HG03439 (cell line): ENCODE data around the gene CHI3L2.
A peak's percentile ranks its signal among the peaks of the same experiment; 100 is the strongest.
"Not testable (repeated sequence)": the region's sequence is repeated elsewhere in the genome, so short reads cannot be mapped to it uniquely, and the experiment has no call there.

Experiments
- ATAC-seq: cut with Tn5 transposase; IDR thresholded peaks from one replicate; pipeline ENCODE4 v1.9.1; 2021; ENCODE audit warnings: mild to moderate bottlenecking, moderate library complexity; ENCODE audit not compliant: unreplicated experiment

The CHI3L2 gene

GRCh38 chr1:111201275-111202090, 26.0 kb upstream of the CHI3L2 start:
- no peak for ATAC-seq

DNA sequence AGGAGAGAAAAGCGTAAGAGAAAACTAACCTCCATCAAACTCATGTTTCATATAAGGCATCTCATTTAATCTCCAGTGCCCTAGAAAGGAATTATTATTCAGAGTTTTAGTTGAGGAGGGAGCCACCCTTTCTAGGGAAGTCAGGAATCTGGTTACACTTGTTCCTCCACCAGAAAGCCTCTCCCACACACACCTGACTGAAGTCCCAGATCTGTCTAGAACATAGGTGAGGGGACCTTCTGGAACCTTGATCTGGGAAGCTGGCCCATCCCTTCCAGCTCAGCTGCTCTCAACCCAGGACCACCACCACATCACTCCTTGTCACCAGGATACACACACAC, 25.2 kb upstream of the CHI3L2 start:
- ATAC-seq = no peak

GRCh38 chr1:111202707-111203623, 24.5 kb upstream of the CHI3L2 start:
- peak; percentile 2 for ATAC-seq

DNA sequence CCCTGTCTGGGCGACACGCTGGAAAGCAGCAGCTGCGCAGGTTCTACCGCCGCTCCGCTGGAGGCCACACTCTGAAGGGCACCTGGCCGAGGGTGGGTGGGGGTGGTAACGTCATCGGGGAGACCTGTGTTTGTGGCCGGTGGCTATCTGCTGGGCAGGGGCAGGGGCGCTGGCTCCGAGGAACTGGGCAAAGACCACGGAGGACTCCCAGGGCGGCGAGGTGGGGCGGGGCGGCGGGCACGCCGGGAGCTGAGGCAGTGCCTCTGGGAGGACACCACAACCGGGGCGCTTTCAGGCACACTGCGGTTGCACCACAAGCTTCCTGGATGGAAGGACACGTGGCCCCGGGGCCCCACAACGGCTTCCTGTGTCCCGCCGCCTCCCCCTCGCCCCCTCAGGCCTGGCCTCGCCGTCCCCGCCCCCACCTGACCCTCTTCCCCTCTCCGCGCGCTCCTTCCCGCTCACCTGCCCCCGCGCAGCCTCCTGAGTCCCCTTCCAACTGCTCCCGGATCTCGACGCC, 23.8 kb upstream of the CHI3L2 start:
- peak; percentile 62 for ATAC-seq

DNA sequence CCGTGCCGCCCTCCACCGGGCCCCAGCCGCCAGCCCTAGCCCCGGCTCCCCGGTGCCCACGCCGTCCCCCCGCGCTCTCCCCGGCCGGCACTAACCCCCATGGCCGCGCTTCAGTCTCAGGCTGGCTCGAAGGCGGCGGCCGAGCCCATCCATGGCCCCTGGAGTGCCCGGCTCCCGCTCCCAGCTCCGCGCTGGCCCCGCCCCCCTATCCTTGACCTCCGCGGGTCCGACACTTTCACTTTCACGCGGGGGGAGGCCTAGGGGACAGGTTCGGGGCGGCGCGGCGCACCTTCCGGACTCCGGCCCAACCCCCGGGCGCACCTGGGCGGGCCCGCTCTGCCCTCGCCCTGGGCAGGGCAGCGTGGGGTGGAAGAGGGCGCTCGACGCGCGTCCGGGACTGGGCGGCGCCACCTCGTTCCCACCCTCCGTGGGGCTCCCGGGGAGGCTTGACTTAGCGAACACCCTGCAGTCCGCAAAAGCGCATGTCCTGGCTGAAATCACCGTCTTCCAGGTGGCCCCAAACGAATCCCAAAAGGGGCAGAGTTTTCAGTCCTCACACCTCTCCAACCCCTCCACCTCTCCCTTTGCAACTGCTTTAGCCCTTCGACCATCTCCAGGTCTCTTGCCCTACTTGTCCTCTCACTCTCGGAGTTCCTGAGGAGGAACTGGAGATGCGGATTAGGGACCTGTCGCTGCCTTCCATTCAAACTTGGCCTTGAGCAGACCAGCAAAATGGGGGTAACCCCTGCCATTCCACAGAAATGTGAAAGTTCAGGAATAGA, 23.1 kb upstream of the CHI3L2 start:
- ATAC-seq = peak; percentile 70

GRCh38 chr1:111204983-111205713, 22.4 kb upstream of the CHI3L2 start:
- no peak for ATAC-seq

GRCh38 chr1:111205714-111206050, 21.8 kb upstream of the CHI3L2 start:
- no peak for ATAC-seq

DNA sequence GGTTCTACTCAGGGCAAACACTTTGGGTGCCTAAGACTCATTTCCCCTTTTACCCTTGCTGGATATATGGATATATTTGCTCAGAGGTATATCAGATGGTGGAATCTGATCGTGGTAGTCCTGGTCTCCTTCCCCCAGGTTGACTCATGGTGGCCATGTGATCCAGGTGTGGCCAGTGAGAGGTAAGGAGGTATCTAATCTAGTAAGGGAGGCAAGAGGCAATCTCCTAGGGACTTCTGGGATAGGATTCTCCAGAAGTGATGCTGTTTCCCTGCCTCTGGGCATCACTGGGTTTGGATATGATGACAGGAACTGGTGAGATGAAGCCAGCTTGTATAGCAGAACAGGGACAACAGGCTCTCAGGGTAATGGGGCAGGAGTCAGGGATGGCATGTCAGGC, 18.6 kb upstream of the CHI3L2 start:
- no peak for ATAC-seq

DNA sequence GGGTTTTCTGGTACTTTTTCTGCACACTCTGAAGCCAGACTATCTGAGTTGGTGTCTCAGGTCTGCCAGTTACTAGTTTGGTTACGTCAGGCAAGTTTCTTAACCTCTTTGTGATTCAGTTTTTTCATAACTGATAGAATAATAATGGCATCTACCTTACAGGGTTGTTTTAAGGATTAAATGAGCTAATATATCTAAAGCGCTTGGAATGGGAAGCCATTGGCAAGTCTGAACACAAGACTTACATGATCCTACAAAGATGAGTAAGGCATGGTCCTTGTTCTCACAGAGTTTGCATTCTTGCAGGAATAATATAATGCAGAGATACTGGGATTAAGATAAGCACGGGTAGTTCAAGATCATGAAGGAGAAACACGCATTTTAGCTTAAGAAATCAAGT, 17.9 kb upstream of the CHI3L2 start:
- ATAC-seq = no peak

DNA sequence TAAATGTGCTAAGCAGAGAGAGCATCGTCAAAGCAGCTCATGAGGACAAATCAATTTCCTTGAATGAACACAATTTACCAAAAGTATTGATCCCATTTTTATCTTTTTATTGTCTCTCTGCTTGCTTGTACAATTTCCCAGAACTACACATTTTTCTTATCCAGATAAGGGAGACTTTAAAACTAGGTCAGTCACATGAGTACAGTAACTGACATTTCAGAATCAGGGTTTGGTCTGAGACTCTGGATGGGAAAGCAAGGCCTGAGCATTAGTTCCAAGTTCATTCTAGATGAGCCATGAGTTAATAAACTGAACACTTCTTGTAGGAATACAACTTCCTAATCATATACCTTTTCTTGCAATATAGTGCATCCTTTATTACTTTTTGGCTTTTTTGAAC, 15.6 kb upstream of the CHI3L2 start:
- no peak for ATAC-seq

DNA sequence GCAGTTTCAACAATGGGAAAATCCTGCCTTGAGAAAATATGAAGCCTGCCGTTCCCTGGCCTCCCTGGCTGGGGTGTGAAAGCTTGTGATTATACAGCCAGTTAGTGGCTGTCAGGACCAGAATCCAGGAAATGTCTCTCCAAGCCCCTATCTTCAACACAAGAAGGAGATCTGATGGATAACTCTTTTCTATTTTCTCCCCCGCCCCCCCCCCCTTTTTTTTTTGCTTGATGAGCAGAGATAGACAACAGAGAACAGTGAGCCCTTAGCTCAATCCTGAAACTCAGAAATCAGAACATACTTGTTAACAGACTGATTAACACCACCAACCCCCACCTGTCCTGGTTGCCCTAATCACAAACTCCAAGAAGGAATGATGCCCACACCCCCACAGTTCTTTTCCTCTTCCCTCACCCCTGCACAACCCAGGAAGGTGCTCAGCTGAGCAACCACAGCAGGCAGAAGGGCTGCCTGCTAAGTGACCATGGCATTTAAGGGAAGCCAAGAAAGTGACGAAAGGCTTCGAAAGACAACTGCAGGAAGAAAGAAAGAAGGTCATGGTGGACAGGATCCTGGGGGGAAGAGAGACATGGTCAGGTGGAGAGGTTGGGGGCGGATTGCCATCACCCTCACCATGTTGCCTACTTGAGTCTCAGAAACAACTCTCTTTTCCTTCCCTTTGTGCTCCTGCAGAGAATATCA, 14.7 kb upstream of the CHI3L2 start:
- ATAC-seq = no peak

- no peak for ATAC-seq
Observed at GRCh38 chr1:111213412-111213811, 14.1 kb upstream of the CHI3L2 start.

GRCh38 chr1:111214074-111214801, 13.3 kb upstream of the CHI3L2 start:
- no peak for ATAC-seq

GRCh38 chr1:111214884-111215283, 12.6 kb upstream of the CHI3L2 start:
- no peak for ATAC-seq

- ATAC-seq = not testable (repeated sequence)
Observed at GRCh38 chr1:111215285-111215684, 12.2 kb upstream of the CHI3L2 start.

DNA sequence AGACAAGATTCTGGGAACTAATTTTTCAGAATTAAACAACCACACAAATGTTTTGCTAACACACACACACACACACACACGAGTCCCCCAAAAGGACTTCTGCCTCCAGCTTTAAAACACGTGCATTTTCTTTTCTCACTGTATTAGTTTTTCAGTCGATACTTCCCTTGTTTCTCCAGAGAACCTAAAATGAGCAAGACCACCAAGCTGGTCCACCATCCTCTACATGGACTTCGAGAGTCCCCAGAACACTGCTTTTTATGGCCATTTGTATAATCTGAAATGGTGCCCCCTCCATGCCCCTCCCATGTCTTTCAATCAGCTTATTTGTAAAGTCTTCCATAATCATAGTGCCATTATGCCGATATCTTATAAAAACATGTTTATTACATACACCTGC, 10.8 kb upstream of the CHI3L2 start:
- ATAC-seq = no peak

DNA sequence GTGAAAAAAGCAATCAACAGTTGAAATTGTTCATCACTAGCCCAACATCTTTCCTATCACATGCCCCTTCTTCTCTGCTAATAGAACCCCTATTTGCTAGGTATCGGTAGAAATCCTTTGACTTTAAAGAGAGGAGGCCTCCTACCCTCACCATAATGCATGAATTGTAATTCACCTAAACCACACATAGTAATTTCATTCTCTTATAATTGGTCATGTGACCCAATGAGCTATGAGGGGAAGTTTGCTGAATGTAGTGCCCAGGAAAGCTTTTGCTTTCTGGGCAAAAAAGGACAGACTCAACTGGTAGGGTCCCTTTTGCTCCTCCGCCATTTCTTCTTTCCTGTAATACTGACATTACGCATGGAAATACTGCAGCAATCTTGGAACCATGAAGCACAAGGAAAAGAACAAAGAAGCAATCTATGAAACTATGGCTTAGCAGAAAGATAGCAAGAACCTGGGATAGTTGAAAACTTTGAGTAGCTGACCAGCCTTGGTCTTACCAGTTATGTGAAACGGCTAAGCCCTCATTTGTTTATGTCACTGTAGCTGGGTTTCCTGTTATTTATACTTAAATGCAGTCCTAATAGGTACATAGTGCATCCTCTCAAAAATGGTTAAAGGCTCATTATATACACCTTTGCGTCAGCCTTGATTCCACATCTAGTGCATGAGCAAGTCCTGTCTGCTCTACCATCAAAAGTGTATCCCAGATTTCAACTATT, 10.2 kb upstream of the CHI3L2 start:
- ATAC-seq = no peak

DNA sequence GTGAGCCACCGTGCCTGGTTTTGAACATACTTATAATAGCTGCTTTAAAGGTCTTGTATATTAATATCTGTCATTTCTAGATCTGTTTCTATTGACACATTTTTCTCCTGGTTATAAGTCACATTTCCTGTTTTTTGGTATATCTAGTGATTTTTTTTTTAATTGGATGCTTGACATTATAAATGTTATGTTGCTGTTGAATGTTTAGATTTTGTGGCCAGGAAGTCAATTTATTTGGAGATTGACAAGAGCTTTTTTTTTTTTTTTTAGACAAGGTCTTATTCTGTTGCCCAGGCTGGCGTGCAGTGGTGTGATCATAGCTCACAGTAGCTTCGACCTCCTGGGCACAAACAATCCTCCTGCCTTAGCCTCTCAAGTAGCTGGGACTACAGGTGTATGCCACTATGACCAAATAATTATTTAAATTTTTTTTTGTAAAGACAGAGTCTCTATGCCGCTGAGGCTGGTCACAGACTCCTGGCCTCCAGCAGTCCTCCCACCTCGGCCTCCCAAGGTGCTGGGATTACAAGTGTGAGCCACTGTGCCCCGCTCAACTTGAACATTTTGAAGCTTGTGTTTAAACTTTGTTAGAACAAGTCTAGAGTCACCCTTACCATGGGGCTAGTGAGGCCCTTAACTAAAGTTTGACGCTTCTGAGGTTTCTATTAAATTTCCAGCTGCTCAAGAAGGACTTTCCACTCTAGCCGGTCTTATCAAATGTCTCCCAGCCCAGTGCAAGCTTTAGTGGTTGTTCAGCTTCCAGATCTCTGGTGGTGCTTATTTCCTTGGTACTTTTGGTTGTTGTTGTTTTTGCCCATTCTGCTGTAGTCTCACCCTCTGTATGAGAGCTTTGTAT, 8.6 kb upstream of the CHI3L2 start:
- ATAC-seq = no peak
